Measurements from ENCODE around the gene CCDC81.
"Not testable (repeated sequence)": the region's sequence is repeated elsewhere in the genome, so short reads cannot be mapped to it uniquely, and the experiment has no call there.

Gene CCDC81

GRCh38 chr11:86374586-86374985, at the start of gene CCDC81:
CCDC81 (plus strand) TSS chr11:86374887; CDS start chr11:86375164, 277 bp downstream.
- H3K9ac ChIP-seq (ENCODE audit: low read depth, low read length): peak within 1 kb of the TSS; percentile 39; the same call in 1 of the 2 replicates
- no peaks in the 10 kb centered on the region; the same call in none of the 2 replicates for H3K9me3 ChIP-seq (ENCODE audit: control insufficient read depth, insufficient read depth, low read length)
- no peaks in the 10 kb centered on the region for H3K4me1 ChIP-seq (ENCODE audit: insufficient read depth, low read length)
- H3K36me3 ChIP-seq (ENCODE audit: insufficient read depth, low read length): no peaks in the 10 kb centered on the region

- Histone ChIP-seq H3K9me3 (ENCODE audit: control insufficient read depth, insufficient read depth, low read length) (peaks cover 19% of the 10 kb centered on the region), H3K36me3 (ENCODE audit: insufficient read depth, low read length) (peaks cover 3% of the 10 kb centered on the region), H3K4me1 (ENCODE audit: insufficient read depth, low read length) (no peaks in the 10 kb centered on the region), H3K9ac (ENCODE audit: low read depth, low read length) (no peak overlapping the region)
These were observed 39.4 kb upstream of the CCDC81 start for GRCh38 chr11:86335131-86335767.

GRCh38 chr11:86337227-86337626, 37.5 kb upstream of the CCDC81 start:
- no peak overlapping the region for H3K9ac ChIP-seq (ENCODE audit: low read depth, low read length)
- no peaks in the 10 kb centered on the region for H3K4me1 ChIP-seq (ENCODE audit: insufficient read depth, low read length)
- H3K36me3 ChIP-seq (ENCODE audit: insufficient read depth, low read length): peaks cover 3% of the 10 kb centered on the region
- H3K9me3 ChIP-seq (ENCODE audit: control insufficient read depth, insufficient read depth, low read length): peaks cover 19% of the 10 kb centered on the region

- H3K36me3 ChIP-seq (ENCODE audit: insufficient read depth, low read length): peaks cover 2% of the 10 kb centered on the region; the same call in 1 of the 2 replicates
- H3K9me3 ChIP-seq (ENCODE audit: control insufficient read depth, insufficient read depth, low read length): peaks cover 3% of the 10 kb centered on the region; the same call in 1 of the 2 replicates
- no peaks in the 10 kb centered on the region for H3K4me1 ChIP-seq (ENCODE audit: insufficient read depth, low read length)
- no peak overlapping the region for H3K9ac ChIP-seq (ENCODE audit: low read depth, low read length)
These were observed 33.3 kb upstream of the CCDC81 start for GRCh38 chr11:86341382-86341781.

- no peaks in the 10 kb centered on the region for H3K4me1 ChIP-seq (ENCODE audit: insufficient read depth, low read length)
- no peak overlapping the region for H3K9ac ChIP-seq (ENCODE audit: low read depth, low read length)
- H3K36me3 ChIP-seq (ENCODE audit: insufficient read depth, low read length): peaks cover 3% of the 10 kb centered on the region; the same call in 1 of the 2 replicates
- H3K9me3 ChIP-seq (ENCODE audit: control insufficient read depth, insufficient read depth, low read length): no peaks in the 10 kb centered on the region
These were observed 28.2 kb upstream of the CCDC81 start for GRCh38 chr11:86346513-86346912.

GRCh38 chr11:86355256-86355655, 19.4 kb upstream of the CCDC81 start:
- Histone ChIP-seq H3K9me3 (ENCODE audit: control insufficient read depth, insufficient read depth, low read length) (no peaks in the 10 kb centered on the region), H3K9ac (ENCODE audit: low read depth, low read length) (no peak overlapping the region), H3K36me3 (ENCODE audit: insufficient read depth, low read length) (no peaks in the 10 kb centered on the region), H3K4me1 (ENCODE audit: insufficient read depth, low read length) (peaks cover 12% of the 10 kb centered on the region)

- not testable (repeated sequence) for H3K9me3 ChIP-seq (ENCODE audit: control insufficient read depth, insufficient read depth, low read length); H3K9ac ChIP-seq (ENCODE audit: low read depth, low read length); H3K36me3 ChIP-seq (ENCODE audit: insufficient read depth, low read length)
- peaks cover 12% of the 10 kb centered on the region for H3K4me1 ChIP-seq (ENCODE audit: insufficient read depth, low read length)
These were observed 17.3 kb upstream of the CCDC81 start for GRCh38 chr11:86357412-86357811.

- Histone ChIP-seq H3K9me3 (ENCODE audit: control insufficient read depth, insufficient read depth, low read length) (no peaks in the 10 kb centered on the region), H3K36me3 (ENCODE audit: insufficient read depth, low read length) (no peaks in the 10 kb centered on the region), H3K9ac (ENCODE audit: low read depth, low read length) (no peak overlapping the region), H3K4me1 (ENCODE audit: insufficient read depth, low read length) (peaks cover 12% of the 10 kb centered on the region)
These were observed 16.0 kb upstream of the CCDC81 start for GRCh38 chr11:86358720-86359119.

- no peak overlapping the region for H3K9ac ChIP-seq (ENCODE audit: low read depth, low read length)
- H3K36me3 ChIP-seq (ENCODE audit: insufficient read depth, low read length): no peaks in the 10 kb centered on the region
- H3K9me3 ChIP-seq (ENCODE audit: control insufficient read depth, insufficient read depth, low read length): no peaks in the 10 kb centered on the region
- H3K4me1 ChIP-seq (ENCODE audit: insufficient read depth, low read length): peaks cover 12% of the 10 kb centered on the region
These were observed 13.8 kb upstream of the CCDC81 start for GRCh38 chr11:86360775-86361395.

GRCh38 chr11:86363424-86363823, 11.3 kb upstream of the CCDC81 start:
- Histone ChIP-seq H3K4me1 (ENCODE audit: insufficient read depth, low read length) (peaks cover 4% of the 10 kb centered on the region; the same call in 1 of the 2 replicates), H3K36me3 (ENCODE audit: insufficient read depth, low read length) (no peaks in the 10 kb centered on the region), H3K9me3 (ENCODE audit: control insufficient read depth, insufficient read depth, low read length) (no peaks in the 10 kb centered on the region)

GRCh38 chr11:86365546-86365945, 9.1 kb upstream of the CCDC81 start:
- no peaks in the 10 kb centered on the region for H3K4me1 ChIP-seq (ENCODE audit: insufficient read depth, low read length)
- H3K9ac ChIP-seq (ENCODE audit: low read depth, low read length): no peak overlapping the region
- H3K36me3 ChIP-seq (ENCODE audit: insufficient read depth, low read length): no peaks in the 10 kb centered on the region
- H3K9me3 ChIP-seq (ENCODE audit: control insufficient read depth, insufficient read depth, low read length): no peaks in the 10 kb centered on the region; the same call in 1 of the 2 replicates

More at GRCh38 chr11:86363424-86363823, 11.3 kb upstream of the CCDC81 start:
- no peak overlapping the region for H3K9ac ChIP-seq (ENCODE audit: low read depth, low read length)

GRCh38 chr11:86369668-86370067, 5.0 kb upstream of the CCDC81 start:
- H3K36me3 ChIP-seq (ENCODE audit: insufficient read depth, low read length): no peaks in the 10 kb centered on the region
- no peak overlapping the region for H3K9ac ChIP-seq (ENCODE audit: low read depth, low read length)
- H3K9me3 ChIP-seq (ENCODE audit: control insufficient read depth, insufficient read depth, low read length): no peaks in the 10 kb centered on the region; the same call in none of the 2 replicates
- no peaks in the 10 kb centered on the region for H3K4me1 ChIP-seq (ENCODE audit: insufficient read depth, low read length)

- no peaks in the 10 kb centered on the region; the same call in none of the 2 replicates for H3K9me3 ChIP-seq (ENCODE audit: control insufficient read depth, insufficient read depth, low read length)
- H3K36me3 ChIP-seq (ENCODE audit: insufficient read depth, low read length): no peaks in the 10 kb centered on the region
- no peak overlapping the region for H3K9ac ChIP-seq (ENCODE audit: low read depth, low read length)
- H3K4me1 ChIP-seq (ENCODE audit: insufficient read depth, low read length): no peaks in the 10 kb centered on the region
These were observed 4.5 kb upstream of the CCDC81 start for GRCh38 chr11:86370171-86370570.

- Histone ChIP-seq H3K36me3 (ENCODE audit: insufficient read depth, low read length) (no peaks in the 10 kb centered on the region), H3K9me3 (ENCODE audit: control insufficient read depth, insufficient read depth, low read length) (no peaks in the 10 kb centered on the region; the same call in none of the 2 replicates), H3K4me1 (ENCODE audit: insufficient read depth, low read length) (no peaks in the 10 kb centered on the region), H3K9ac (ENCODE audit: low read depth, low read length) (no peak overlapping the region)
These were observed 3.6 kb upstream of the CCDC81 start for GRCh38 chr11:86370922-86371594.

All from ES-I3 (cell line).